ENCODE measurements around the gene GPX7.

The GPX7 gene

GRCh38 chr1:52552505-52553361, 49.4 kb upstream of the GPX7 start, which contains the start of gene TUT4 (continued):
- TF ChIP-seq ZNF449 (tag by site-specific recombination; IDR thresholded peaks at IDR 0.05) (no peak), ZNF223 (tag by site-specific recombination; IDR thresholded peaks at IDR 0.05) (no peak), ZNF214 (tag by site-specific recombination; IDR thresholded peaks at IDR 0.05; ENCODE audit: borderline replicate concordance) (no peak), ZNF37A (tag by site-specific recombination; IDR thresholded peaks at IDR 0.05) (no peak), ZBTB49 (tag by site-specific recombination; IDR thresholded peaks at IDR 0.05; ENCODE audit: low read depth) (no peak), ZNF202 (tag by site-specific recombination; IDR thresholded peaks at IDR 0.05; ENCODE audit: borderline replicate concordance) (no peak), PRDM1 (tag by site-specific recombination; IDR thresholded peaks at IDR 0.05) (no peak), WT1 (tag by site-specific recombination; IDR thresholded peaks at IDR 0.05) (peak; percentile 9; the same call in 1 of the 2 replicates), ZNF146 (tag by site-specific recombination; IDR thresholded peaks at IDR 0.05) (no peak), KLF16 (tag by site-specific recombination; IDR thresholded peaks at IDR 0.05) (0 out of 2 replicates have a peak, but pooled peaks have one; percentile 61), ZNF133 (tag by site-specific recombination; IDR thresholded peaks at IDR 0.05) (no peak), MEIS1 (CRISPR knock-in tag; IDR thresholded peaks at IDR 0.05; ENCODE audit: borderline replicate concordance) (no peak), ZNF311 (tag by site-specific recombination; IDR thresholded peaks at IDR 0.05; ENCODE audit: borderline replicate concordance) (no peak), ZNF350 (tag by site-specific recombination; IDR thresholded peaks at IDR 0.05) (no peak), ZNF138 (tag by site-specific recombination; IDR thresholded peaks at IDR 0.05; ENCODE audit: borderline replicate concordance) (no peak), ZNF692 (tag by site-specific recombination; IDR thresholded peaks at IDR 0.05) (no peak; the same call in none of the 2 replicates), ZNF19 (tag by site-specific recombination; IDR thresholded peaks at IDR 0.05; ENCODE audit: low read depth) (no peak), ZNF398 (tag by site-specific recombination; IDR thresholded peaks at IDR 0.05) (peak; percentile 99), GLI4 (tag by site-specific recombination; IDR thresholded peaks at IDR 0.05) (no peak), ZNF585B (tag by site-specific recombination; IDR thresholded peaks at IDR 0.05) (0 out of 2 replicates have a peak, but pooled peaks have one; percentile 11), ZNF76 (tag by site-specific recombination; IDR thresholded peaks at IDR 0.05; ENCODE audit: borderline replicate concordance, low read depth) (peak; percentile 93), ZNF335 (tag by site-specific recombination; conservative IDR thresholded peaks at IDR 0.05) (peak; percentile 91), ZNF514 (tag by site-specific recombination; IDR thresholded peaks at IDR 0.05) (no peak), GLIS1 (tag by site-specific recombination; IDR thresholded peaks at IDR 0.05) (peak; percentile 88), PRDM10 (tag by site-specific recombination; IDR thresholded peaks at IDR 0.05) (peak; percentile 50), ZNF560 (tag by site-specific recombination; IDR thresholded peaks at IDR 0.05; ENCODE audit: borderline replicate concordance) (no peak), ZNF548 (tag by site-specific recombination; IDR thresholded peaks at IDR 0.05) (0 out of 2 replicates have a peak, but pooled peaks have one; percentile 23), ZNF274 (IDR thresholded peaks at IDR 0.05; ENCODE audit: low read length) (no peak), ZNF274 (tag by site-specific recombination; IDR thresholded peaks at IDR 0.05; ENCODE audit: borderline replicate concordance) (no peak)

All from HEK293 (cell line).